HEK293 (cell line): ENCODE data around the gene GNAI2.

Source experiments
- CTCF ChIA-PET: fragments of 350-600 bp; formaldehyde crosslinking; extraction: SDS; loops from one replicate; lab custom pipeline; 2021; ENCODE audit warnings: antibody characterized with exemption; lab: Yijun Ruan, JAX
- POLR2A ChIA-PET: fragments of 300-600 bp; formaldehyde crosslinking; extraction: SDS; loops from one replicate; lab custom pipeline; 2020; ENCODE audit warnings: antibody characterized with exemption, inconsistent platforms; lab: Yijun Ruan, JAX
- H3K27ac ChIP-seq: fragments of 200-500 bp; sonication (Bioruptor generic); 2 replicates; pipeline ENCODE4 v1.5.1; 2014; ENCODE audit warnings: low read depth, low read length, control low read depth, inconsistent platforms; ENCODE audit errors: extremely low read depth
- H3K36me3 ChIP-seq, 2 experiments: fragments of 200-500 bp in 1 of 2; sonication (Bioruptor generic) in 1 of 2; 1 replicate in 1 of 2; 2 replicates in 1 of 2; pipeline ENCODE4 v1.5.1; 2014 to 2017; ENCODE audit warnings: inconsistent platforms in 2 of 2, low read length in 2 of 2; ENCODE audit not compliant: control insufficient read depth in 2 of 2, insufficient read depth in 1 of 2
- H3K4me1 ChIP-seq: fragments of 200-500 bp; sonication (Bioruptor generic); 2 replicates; pipeline ENCODE4 v1.5.1; 2014; ENCODE audit warnings: mild to moderate bottlenecking, low read length, inconsistent platforms; ENCODE audit not compliant: control insufficient read depth, insufficient read depth
- H3K4me3 ChIP-seq: 2 replicates; pipeline ENCODE4 v1.5.1; 2011; ENCODE audit warnings: low read depth, mild to moderate bottlenecking, control low read depth, low read length, moderate library complexity
- H3K9me3 ChIP-seq: fragments of 200-500 bp; sonication (Bioruptor generic); 2 replicates; pipeline ENCODE4 v1.5.1; 2014; ENCODE audit warnings: low read depth, low read length, inconsistent platforms; ENCODE audit not compliant: control insufficient read depth, insufficient read depth
- GLIS1 ChIP-seq: fragments of 450-650 bp; formaldehyde crosslinking; IDR thresholded peaks from 2 replicates; pipeline ENCODE4 v1.5.1; 2016; ENCODE audit warnings: missing biosample characterization, missing genetic modification characterization
- KLF8 ChIP-seq: fragments of 450-650 bp; formaldehyde crosslinking; IDR thresholded peaks from 2 replicates; pipeline ENCODE4 v1.5.1; 2016; ENCODE audit warnings: missing biosample characterization, missing genetic modification characterization
- MYNN ChIP-seq: fragments of 450-650 bp; formaldehyde crosslinking; IDR thresholded peaks from 2 replicates; pipeline ENCODE4 v1.5.1; 2016; ENCODE audit warnings: missing biosample characterization, missing genetic modification characterization, borderline replicate concordance
- PRDM10 ChIP-seq: fragments of 450-650 bp; formaldehyde crosslinking; IDR thresholded peaks from 2 replicates; pipeline ENCODE4 v1.5.1; 2016; ENCODE audit warnings: missing biosample characterization, missing genetic modification characterization
- PRDM4 ChIP-seq: fragments of 450-650 bp; formaldehyde crosslinking; IDR thresholded peaks from 2 replicates; pipeline ENCODE4 v1.5.1; 2017; ENCODE audit warnings: missing biosample characterization, missing genetic modification characterization
- SALL2 ChIP-seq: fragments of 450-650 bp; formaldehyde crosslinking; IDR thresholded peaks from 2 replicates; pipeline ENCODE4 v1.5.0; 2017; ENCODE audit warnings: missing biosample characterization, mild to moderate bottlenecking, missing genetic modification characterization, borderline replicate concordance
- SP2 ChIP-seq: fragments of 450-650 bp; formaldehyde crosslinking; IDR thresholded peaks from 2 replicates; pipeline ENCODE4 v1.5.1; 2016; ENCODE audit warnings: missing biosample characterization, missing genetic modification characterization
- ZBTB10 ChIP-seq: fragments of 450-650 bp; formaldehyde crosslinking; IDR thresholded peaks from 2 replicates; pipeline ENCODE4 v1.5.1; 2016; ENCODE audit warnings: missing biosample characterization, missing genetic modification characterization
- ZFP37 ChIP-seq: fragments of 450-650 bp; formaldehyde crosslinking; IDR thresholded peaks from 2 replicates; pipeline ENCODE4 v1.5.1; 2016; ENCODE audit warnings: missing biosample characterization, missing genetic modification characterization
- ZFP41 ChIP-seq: fragments of 450-650 bp; formaldehyde crosslinking; IDR thresholded peaks from 2 replicates; pipeline ENCODE4 v1.5.1; 2016; ENCODE audit warnings: missing biosample characterization, missing genetic modification characterization, borderline replicate concordance
- ZNF121 ChIP-seq: fragments of 450-650 bp; formaldehyde crosslinking; IDR thresholded peaks from 2 replicates; pipeline ENCODE4 v1.5.1; 2016; ENCODE audit warnings: missing biosample characterization, missing genetic modification characterization
- ZNF280D ChIP-seq: fragments of 450-650 bp; formaldehyde crosslinking; IDR thresholded peaks from 2 replicates; pipeline ENCODE4 v1.5.1; 2016; ENCODE audit warnings: missing biosample characterization, missing genetic modification characterization
- ZNF398 ChIP-seq: fragments of 450-650 bp; formaldehyde crosslinking; IDR thresholded peaks from 2 replicates; pipeline ENCODE4 v1.5.1; 2017; ENCODE audit warnings: missing biosample characterization, missing genetic modification characterization
- ZNF510 ChIP-seq: fragments of 450-650 bp; formaldehyde crosslinking; IDR thresholded peaks from 2 replicates; pipeline ENCODE4 v1.5.1; 2018; ENCODE audit warnings: mild to moderate bottlenecking, missing genetic modification characterization, missing biosample characterization; ENCODE audit not compliant: insufficient replicate concordance
- ZNF596 ChIP-seq: fragments of 450-650 bp; IDR thresholded peaks from 2 replicates; pipeline ENCODE4 v1.5.0; 2018; ENCODE audit warnings: missing biosample characterization, mild to moderate bottlenecking, missing genetic modification characterization, moderate library complexity
- ZNF664 ChIP-seq: fragments of 450-650 bp; formaldehyde crosslinking; IDR thresholded peaks from 2 replicates; pipeline ENCODE4 v1.5.1; 2016; ENCODE audit warnings: missing biosample characterization, missing genetic modification characterization

GNAI2 gene

GRCh38 chr3:50212502-50212901, 23.5 kb upstream of the GNAI2 start (continued):
- TF ChIP-seq ZNF510 (tag by site-specific recombination) (no peak), ZBTB10 (tag by site-specific recombination) (no peak), ZFP41 (tag by site-specific recombination) (no peak), SP2 (tag by site-specific recombination) (no peak), PRDM4 (tag by site-specific recombination) (no peak), ZNF596 (tag by site-specific recombination) (no peak), PRDM10 (tag by site-specific recombination) (no peak), ZNF280D (tag by site-specific recombination) (no peak), ZNF398 (tag by site-specific recombination) (no peak), ZFP37 (tag by site-specific recombination) (no peak), ZNF121 (no peak), GLIS1 (no peak)

- Histone ChIP-seq H3K9me3 (no peaks in the 10 kb centered on the region), H3K4me3 (no peak overlapping the region), H3K27ac (no peak overlapping the region), H3K4me1 (no peaks in the 10 kb centered on the region), H3K36me3 (no peaks in the 10 kb centered on the region)
- no peak for TF ChIP-seq KLF8 (tag by site-specific recombination)
- no peak for TF ChIP-seq MYNN (tag by site-specific recombination)
- no peak for TF ChIP-seq SALL2 (tag by site-specific recombination)
- TF ChIP-seq ZNF664 (tag by site-specific recombination), result no peak
- ChIA-PET CTCF (interaction anchor here (0.6 to 17.6 kb wide), 2 partner anchors 20 to 59 kb away, joined by 3 to 237 read pairs; partner anchors contain the start of gene GNAT1), POLR2A (no interaction called here)
Observed at GRCh38 chr3:50212971-50213370, 23.0 kb upstream of the GNAI2 start.
